ENCODE results near the gene ESRRG.

ESRRG gene

DNA sequence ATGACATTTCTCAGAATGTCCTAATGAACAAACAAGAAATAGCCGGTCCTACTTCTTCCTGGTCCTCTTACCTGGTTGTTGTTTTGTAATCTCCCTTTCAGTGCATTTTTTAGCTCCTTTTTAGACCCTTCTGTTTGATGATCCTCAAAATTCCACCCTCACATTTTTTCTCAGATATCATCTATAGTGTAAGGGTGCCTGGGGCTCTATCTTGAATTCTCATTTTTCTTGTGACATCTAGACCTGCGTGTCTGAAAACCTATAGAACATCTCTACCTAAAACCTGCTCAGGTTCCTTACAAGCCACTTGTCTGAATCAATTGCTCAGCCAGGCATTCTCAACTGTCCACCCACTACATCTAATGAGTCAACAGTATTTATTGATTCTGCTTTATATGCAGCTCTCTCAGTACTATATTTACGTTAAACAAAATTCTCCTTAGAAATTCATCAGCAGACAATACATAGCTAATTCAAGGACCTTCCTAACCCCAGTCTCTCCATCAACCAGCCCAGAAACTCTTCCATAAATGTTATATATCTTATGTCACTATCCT lies 263.5 kb downstream of the ESRRG start:
- Histone ChIP-seq H3K27me3 (replicated peaks; ENCODE audit: control insufficient read depth, insufficient read depth, low read length) (no peaks in the 10 kb centered on the region), H3K9me3 (ENCODE audit: control insufficient read depth, low read length) (no peaks in the 10 kb centered on the region), H3K36me3 (ENCODE audit: control insufficient read depth, insufficient read depth, low read length, severe bottlenecking) (no peaks in the 10 kb centered on the region), H3K4me3 (ENCODE audit: low read length) (no peak overlapping the region), H3K9ac (ENCODE audit: low read length) (no peak overlapping the region), H3K4me1 (ENCODE audit: control insufficient read depth, insufficient read depth, low read length) (peaks cover 37% of the 10 kb centered on the region)
- no peak for DNase-seq (ENCODE audit: low read depth)

DNA sequence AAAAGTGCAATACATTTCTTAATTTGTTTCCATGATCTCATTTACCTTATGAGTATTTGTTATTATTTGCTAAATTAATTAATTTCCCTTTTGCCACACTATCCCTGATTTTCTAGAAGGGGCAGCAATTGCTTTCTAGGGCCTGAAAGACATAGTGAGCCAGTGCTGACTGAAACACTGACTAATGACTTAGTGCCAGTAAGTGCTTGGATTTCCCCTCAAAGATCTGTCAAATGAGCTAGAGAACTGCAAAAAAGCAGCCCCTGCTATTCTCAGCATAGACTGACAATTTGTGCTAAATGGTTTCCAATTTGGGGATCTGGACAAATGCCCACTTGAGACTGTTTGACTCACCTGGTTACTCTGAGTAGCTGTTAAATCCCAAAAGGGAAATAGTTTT lies 264.4 kb downstream of the ESRRG start:
- no peak for DNase-seq (ENCODE audit: low read depth)
- Histone ChIP-seq H3K9ac (ENCODE audit: low read length) (no peak overlapping the region), H3K9me3 (ENCODE audit: control insufficient read depth, low read length) (no peaks in the 10 kb centered on the region), H3K27me3 (replicated peaks; ENCODE audit: control insufficient read depth, insufficient read depth, low read length) (no peaks in the 10 kb centered on the region), H3K4me1 (ENCODE audit: control insufficient read depth, insufficient read depth, low read length) (peaks cover 30% of the 10 kb centered on the region), H3K4me3 (ENCODE audit: low read length) (no peak overlapping the region), H3K36me3 (ENCODE audit: control insufficient read depth, insufficient read depth, low read length, severe bottlenecking) (no peaks in the 10 kb centered on the region)

DNA sequence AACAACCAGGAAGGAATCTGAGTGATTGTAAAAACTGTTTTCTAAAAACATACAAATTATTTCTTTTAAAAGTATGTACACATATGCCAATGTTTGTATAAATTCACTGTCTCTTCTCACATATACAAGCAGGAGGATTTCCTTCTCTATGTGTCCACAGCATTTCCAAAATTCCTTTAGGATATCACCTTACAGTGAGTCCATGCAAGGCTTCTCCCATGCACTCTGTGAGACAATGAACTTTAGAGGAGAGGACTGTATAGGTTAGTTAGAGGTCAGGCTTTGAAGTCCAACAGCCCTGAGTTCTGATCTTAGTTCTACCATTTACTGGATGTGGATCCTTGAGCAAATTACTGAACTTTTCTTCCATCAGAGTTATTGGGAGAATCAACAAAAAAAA lies 265.9 kb downstream of the ESRRG start:
- Histone ChIP-seq H3K27me3 (replicated peaks; ENCODE audit: control insufficient read depth, insufficient read depth, low read length) (no peaks in the 10 kb centered on the region), H3K9ac (ENCODE audit: low read length) (no peak overlapping the region), H3K4me3 (ENCODE audit: low read length) (no peak overlapping the region), H3K4me1 (ENCODE audit: control insufficient read depth, insufficient read depth, low read length) (peaks cover 20% of the 10 kb centered on the region), H3K36me3 (ENCODE audit: control insufficient read depth, insufficient read depth, low read length, severe bottlenecking) (no peaks in the 10 kb centered on the region), H3K9me3 (ENCODE audit: control insufficient read depth, low read length) (no peaks in the 10 kb centered on the region)
- peak; percentile 58 for DNase-seq (ENCODE audit: low read depth)

DNA sequence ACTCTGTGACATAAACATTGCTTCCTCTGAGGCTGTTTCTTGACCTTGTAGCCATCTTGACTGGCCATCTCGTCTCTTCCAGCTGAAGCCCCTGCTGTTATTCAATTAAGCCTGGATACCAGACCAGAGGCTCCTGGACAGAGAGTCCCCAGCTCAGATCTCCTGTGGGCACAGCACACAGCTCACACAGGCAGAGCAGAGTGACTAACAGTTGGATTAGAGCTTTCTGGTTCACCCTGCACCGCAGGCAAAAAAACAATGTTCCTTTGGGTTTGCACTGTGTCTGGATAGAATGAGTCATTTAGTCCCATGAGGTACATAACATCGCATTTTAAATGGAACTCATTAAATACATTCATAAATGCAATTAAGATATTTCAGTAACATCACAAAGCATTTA lies 266.5 kb downstream of the ESRRG start:
- Histone ChIP-seq H3K36me3 (ENCODE audit: control insufficient read depth, insufficient read depth, low read length, severe bottlenecking) (no peaks in the 10 kb centered on the region), H3K9me3 (ENCODE audit: control insufficient read depth, low read length) (no peaks in the 10 kb centered on the region), H3K27me3 (replicated peaks; ENCODE audit: control insufficient read depth, insufficient read depth, low read length) (no peaks in the 10 kb centered on the region), H3K4me1 (ENCODE audit: control insufficient read depth, insufficient read depth, low read length) (peaks cover 15% of the 10 kb centered on the region), H3K9ac (ENCODE audit: low read length) (no peak overlapping the region), H3K4me3 (ENCODE audit: low read length) (no peak overlapping the region)
- DNase-seq (ENCODE audit: low read depth) = peak; percentile 85

DNA sequence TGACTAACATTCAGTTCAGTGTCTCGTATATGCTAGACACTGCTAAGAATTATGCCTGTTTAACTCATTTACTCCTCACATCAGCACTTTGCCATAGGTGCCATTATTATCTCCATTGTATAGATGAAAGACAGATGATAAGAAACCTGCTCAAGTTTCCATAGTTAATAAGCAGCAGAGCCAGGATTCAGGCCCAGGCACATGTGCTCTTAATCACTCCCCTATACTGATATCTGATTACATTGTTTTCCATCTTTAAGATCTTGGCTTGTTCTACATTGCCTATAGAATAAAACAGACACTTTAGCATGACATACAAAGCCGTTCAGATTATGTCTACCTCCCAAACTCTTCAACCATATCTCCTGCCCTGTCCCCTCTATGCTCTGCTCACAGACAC lies 269.5 kb downstream of the ESRRG start:
- no peak for DNase-seq (ENCODE audit: low read depth)
- no peak overlapping the region for H3K4me3 ChIP-seq (ENCODE audit: low read length)
- peaks cover 10% of the 10 kb centered on the region for H3K4me1 ChIP-seq (ENCODE audit: control insufficient read depth, insufficient read depth, low read length)
- H3K36me3 ChIP-seq (ENCODE audit: control insufficient read depth, insufficient read depth, low read length, severe bottlenecking) = no peaks in the 10 kb centered on the region
- no peaks in the 10 kb centered on the region for H3K9me3 ChIP-seq (ENCODE audit: control insufficient read depth, low read length)
- no peaks in the 10 kb centered on the region for H3K27me3 ChIP-seq (replicated peaks; ENCODE audit: control insufficient read depth, insufficient read depth, low read length)
- no peak overlapping the region for H3K9ac ChIP-seq (ENCODE audit: low read length)
